HG02571 (cell line): ENCODE results near the gene INHA.

ENCODE experiments used
- ATAC-seq: cut with Tn5 transposase; IDR thresholded peaks from one replicate; pipeline ENCODE4 v1.9.1; 2021; ENCODE audit warnings: mild to moderate bottlenecking, moderate library complexity; ENCODE audit not compliant: unreplicated experiment

Gene INHA

DNA sequence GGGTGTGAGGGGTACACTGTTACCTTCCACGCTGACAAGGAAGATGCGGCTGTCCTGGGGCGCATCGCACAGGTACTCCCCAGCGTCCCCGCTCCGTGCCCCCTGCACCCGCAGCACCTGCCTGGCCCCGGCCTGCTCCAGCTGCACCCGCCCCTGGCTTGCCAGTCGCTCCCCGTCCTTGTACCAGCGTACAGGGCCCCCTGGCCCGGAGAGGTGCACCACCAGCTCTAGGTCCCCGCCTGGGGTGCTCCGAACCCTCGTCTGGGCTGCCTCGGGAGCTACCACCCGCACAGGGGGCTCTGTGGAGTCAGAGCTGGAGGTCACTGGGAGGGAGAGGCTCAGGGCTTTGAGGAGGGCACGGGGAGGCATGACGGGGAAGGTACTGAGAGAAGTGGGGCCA lies 14.8 kb upstream of the INHA start:
- ATAC-seq = no peak

DNA sequence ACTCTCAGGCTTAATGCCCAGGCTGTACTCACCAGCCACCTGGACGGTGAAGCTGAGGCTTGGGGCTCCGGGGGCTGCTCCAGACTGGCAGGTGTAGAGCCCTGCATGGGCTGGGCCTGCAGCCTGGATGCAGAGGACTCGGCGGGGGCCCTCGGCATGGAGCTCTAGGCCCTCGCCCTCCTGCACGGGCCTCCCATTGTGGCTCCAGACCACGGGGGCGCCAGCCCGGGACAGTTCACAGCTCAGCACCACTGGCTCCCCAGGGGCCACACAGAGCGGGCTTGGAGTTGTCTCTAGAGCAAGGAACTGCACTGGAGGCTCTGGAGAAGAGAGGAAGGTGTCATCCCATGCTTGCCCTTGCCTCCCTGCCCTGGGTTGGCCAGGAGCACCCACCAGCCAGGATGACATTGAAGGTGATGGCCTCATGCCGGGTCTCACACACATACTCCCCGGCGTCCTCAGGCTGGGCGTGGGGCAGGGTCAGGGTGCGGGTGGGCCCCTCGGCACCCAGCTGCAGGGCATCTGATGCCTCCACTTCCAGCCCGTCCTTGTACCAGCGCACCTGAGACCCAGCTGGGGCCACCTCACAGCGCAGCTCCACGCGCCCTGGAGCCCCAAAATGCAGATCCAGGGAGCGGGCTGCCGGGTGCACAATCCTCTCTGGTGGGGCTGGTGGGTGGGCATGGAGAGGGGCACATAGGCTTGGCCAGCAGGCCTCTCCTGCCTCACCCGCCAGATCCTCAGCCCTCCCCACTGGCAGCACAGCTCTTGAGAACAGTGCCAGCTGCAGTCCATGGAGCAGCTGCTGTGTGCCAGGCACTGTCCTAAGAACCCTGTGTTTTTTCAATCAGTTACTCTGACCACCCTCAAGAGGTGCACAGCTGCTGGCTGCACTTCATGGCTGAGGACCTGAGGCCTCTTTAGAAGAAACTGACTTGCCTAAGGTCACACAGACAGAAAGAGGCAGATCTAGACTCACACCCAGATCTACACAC lies 14.0 kb upstream of the INHA start:
- no peak for ATAC-seq

- ATAC-seq = no peak
These were observed 12.8 kb upstream of the INHA start for GRCh38 chr2:219559156-219559915.

DNA sequence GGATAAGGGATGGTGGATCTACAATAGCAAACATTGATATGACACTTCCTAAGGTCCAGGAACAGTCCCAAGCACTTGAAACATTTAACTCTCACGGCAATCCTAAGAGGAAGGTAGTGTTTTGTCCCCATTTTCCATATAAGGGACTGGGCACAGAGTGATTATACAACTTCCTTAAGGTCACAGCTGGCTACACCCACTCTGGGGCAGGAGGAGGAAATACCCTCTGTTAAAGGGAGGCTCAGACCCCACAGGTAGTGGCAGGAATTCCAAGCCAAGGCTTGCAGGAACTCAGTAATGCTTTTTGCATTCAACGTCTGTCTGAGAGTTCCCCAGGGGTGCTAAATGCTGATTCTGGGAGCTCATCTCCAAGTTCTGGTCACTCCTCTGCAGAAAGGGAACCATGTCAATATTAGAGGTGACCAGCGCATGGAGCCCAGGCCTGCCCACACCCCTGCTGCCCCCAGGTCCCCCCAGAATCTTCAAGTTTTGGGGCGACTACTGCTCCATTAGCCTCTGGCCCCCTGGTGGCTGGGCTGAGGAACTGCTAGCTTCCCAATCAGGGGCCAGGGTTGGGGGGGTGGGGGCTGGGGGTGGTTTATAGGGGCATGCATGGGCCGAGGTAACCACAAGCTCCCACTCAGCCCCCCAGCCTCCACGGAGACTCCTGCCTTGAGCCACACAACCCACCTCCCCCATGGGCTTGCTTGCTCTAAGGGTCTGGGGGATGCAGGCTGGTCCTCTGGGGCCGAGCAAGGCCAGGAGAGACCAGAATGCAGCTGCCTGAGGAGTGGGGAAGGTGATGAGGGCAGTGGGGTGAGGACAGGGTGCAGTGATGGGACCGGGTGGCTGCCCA lies 11.8 kb upstream of the INHA start:
- ATAC-seq = no peak

GRCh38 chr2:219560893-219561178 lies 11.3 kb upstream of the INHA start:
- ATAC-seq = no peak

DNA sequence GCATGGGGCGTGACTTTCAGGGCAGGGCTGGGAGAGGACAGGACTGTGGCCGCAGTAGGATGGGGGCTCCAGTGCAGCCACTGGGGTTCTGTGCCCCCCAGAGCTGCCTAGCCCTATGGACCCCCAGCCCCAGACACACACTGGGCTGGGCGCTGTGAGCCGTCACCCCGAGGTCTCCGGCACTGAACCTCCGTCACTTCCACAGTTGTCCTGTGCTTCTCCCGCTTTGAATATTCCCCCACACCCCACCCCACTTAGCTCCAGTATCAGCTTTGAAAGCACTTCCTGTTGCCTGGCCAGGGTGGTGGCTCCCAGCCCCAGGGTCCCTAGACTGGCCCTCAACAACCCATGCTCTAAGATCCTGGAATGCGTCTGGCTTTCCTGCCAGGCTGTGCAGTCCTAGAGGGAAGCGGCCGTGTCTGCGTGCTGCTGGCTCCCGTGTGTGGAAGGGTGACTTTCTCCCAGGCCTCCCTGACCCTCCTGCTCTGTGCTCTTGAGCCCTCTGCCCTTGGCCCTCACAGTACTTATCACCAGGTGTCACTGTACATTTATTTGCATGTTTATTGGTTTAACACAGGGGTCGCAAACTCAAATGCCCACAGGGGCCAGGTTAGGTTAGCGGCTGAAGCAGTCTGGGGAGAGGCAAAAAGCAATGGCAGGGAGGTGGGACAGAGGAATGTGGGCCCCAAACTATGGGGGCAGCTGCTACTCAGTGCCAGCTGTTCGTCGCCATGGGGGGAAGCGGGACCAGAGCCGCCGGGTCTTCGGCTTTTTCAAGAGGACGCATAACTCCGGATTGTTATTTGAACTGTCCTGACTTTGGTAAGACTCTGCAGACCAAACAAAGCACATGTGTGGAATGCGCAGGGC lies 10.7 kb upstream of the INHA start:
- no peak for ATAC-seq

- ATAC-seq = no peak
These were observed 9.8 kb upstream of the INHA start for GRCh38 chr2:219562049-219563020.

GRCh38 chr2:219563271-219563928 lies 8.7 kb upstream of the INHA start:
- ATAC-seq = no peak

GRCh38 chr2:219565130-219566080 lies 6.7 kb upstream of the INHA start:
- ATAC-seq = no peak

DNA sequence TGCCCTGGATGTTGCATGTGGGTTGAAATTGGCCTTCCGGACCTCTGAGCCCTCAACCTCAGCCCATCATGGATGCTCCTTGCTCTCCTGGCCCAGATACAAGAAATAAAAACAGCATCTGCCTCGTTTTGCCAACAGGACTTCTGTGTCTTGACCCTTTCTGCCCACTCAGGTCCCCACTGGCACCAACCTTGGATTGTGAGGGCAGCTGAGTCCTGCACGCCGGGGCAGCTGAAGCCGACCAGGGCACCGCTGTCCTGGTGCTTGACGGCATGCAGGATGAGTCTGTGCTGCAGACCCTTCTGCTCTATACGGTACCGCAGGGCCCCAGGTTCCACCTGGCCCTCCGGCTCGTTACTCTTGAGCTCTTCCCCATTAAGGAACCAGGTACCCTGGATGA lies 5.5 kb upstream of the INHA start:
- ATAC-seq = no peak

GRCh38 chr2:219567131-219567530 lies 5.0 kb upstream of the INHA start:
- ATAC-seq = no peak

- no peak for ATAC-seq
These were observed 4.2 kb upstream of the INHA start for GRCh38 chr2:219567791-219568361.

- no peak for ATAC-seq
These were observed 3.1 kb upstream of the INHA start for GRCh38 chr2:219569041-219569440.

DNA sequence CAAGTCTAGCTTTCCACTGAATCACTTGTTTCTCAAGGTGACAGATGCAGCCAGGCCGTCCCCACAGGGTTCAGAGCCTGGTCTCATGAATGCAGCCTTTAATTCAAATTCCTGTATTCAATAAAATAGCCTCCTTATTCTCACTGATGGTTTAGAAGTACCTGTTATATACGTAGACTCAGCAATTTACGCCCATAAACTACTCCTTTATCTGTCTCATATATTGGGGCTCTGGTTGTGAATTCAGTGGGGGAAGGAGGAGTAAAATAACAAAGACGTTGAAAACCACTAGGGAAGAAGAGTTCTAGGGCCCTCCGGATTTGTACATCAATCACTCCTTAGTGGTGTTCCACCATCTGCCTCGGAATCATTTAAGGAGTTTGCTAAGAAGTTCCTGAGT lies 2.5 kb upstream of the INHA start:
- ATAC-seq = no peak

DNA sequence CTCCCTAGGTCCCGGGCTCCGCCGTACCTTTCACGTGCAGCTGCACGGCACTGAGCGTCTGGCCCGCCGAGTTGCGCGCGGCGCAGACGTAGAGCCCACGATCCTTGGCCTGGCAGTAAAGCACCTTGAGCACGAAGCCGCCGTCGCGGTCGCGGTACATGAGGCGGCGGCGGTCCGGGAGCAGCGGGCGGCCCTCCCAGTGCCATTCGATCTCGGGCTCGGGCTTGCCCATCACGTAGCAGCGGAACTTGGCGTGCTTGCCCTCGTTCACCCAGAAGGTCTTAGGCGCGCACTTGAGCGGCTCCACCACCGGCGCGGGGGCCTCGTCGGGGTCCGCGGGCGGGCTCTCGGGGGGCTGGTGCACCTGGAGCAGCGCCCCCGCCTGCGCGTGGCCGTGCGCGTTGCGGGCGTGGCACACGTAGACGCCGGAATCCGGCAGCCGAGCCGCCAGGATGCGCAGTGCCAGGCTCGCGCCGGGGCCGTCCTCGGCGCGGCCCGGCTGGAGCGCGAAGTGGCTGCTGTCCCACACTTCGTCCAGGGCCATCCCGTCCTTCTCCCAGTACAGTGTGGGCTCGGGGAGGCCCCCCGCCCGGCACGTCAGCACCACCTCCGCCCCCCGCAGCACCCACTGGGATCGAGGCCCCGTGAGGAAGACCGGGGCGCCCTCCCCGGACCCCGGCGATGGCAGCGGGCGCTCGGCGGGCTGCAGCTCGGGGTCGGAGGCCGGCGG lies 1.8 kb upstream of the INHA start:
- no peak for ATAC-seq

DNA sequence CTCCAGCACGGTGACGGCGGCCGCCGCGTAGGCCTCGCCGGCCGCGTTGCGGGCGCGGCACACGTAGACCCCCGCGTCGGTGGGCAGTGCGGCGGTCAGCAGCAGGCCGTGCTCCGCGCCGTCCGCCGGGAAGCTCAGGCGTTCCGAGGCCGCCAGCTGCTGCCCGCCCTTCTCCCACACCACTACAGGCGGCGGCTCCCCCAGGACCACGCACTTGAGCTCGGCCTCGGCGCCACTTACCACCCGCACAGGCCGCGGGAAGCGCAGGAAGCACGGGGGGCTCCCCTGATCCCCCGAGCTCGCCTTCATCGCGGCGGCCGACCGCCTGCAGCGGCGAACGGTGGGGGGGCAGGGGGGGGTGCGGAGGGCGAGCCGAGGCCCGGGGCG lies 1.2 kb upstream of the INHA start:
- no peak for ATAC-seq
